CD8-positive, alpha-beta memory T cell (primary cell): ENCODE data around the gene AK8. TPM values are rescaled to one million over a fixed set of nuclear protein-coding genes. Genes with fewer than 3 reads are reported as not detected.

Experiments
- CTCF ChIA-PET: fragments of 350-600 bp; sonication (Branson Sonifier 250); formaldehyde crosslinking; loops from one replicate; lab custom pipeline; 2021; ENCODE audit warnings: antibody characterized with exemption; lab: Charles Lee
- POLR2A ChIA-PET: fragments of 350-600 bp; sonication (Branson Sonifier 250); formaldehyde crosslinking; loops from one replicate; lab custom pipeline; 2021; ENCODE audit warnings: antibody characterized with exemption; lab: Charles Lee
- DNase-seq, 5 donors: peaks; one replicate each; pipeline versions ENCODE4 v3.0.0 to v3.0.0-alpha.2; 2020 to 2022; ENCODE audit warnings: mixed read lengths in 1 of 5
- H3K27ac ChIP-seq: one replicate; pipeline ENCODE4 v1.7.0; 2013; ENCODE audit warnings: low read depth, mild to moderate bottlenecking, low read length, moderate library complexity
- H3K27me3 ChIP-seq: 2 replicates; pipeline ENCODE4 v1.7.0; 2013; ENCODE audit warnings: low read length, mild to moderate bottlenecking; ENCODE audit not compliant: insufficient read depth, poor library complexity, severe bottlenecking
- H3K36me3 ChIP-seq: 2 replicates; pipeline ENCODE4 v1.7.0; 2013; ENCODE audit warnings: mild to moderate bottlenecking, low read length, moderate library complexity; ENCODE audit not compliant: insufficient read depth
- H3K4me1 ChIP-seq: 2 replicates; pipeline ENCODE4 v1.7.0; 2013; ENCODE audit warnings: mild to moderate bottlenecking, low read length, moderate library complexity; ENCODE audit not compliant: insufficient read depth
- H3K4me3 ChIP-seq: 2 replicates; pipeline ENCODE4 v1.7.0; 2013; ENCODE audit warnings: mild to moderate bottlenecking, low read length
- H3K9me3 ChIP-seq: 2 replicates; pipeline ENCODE4 v1.7.0; 2013; ENCODE audit warnings: mild to moderate bottlenecking, low read length
- H3K27ac Mint-ChIP-seq, 8 donors: one replicate each; pipeline ENCODE4 v1.8.0; 2020 to 2021; ENCODE audit warnings: mixed read lengths in 8 of 8, mild to moderate bottlenecking in 6 of 8, inconsistent platforms in 3 of 8, moderate library complexity in 3 of 8
- H3K27me3 Mint-ChIP-seq, 2 donors: one replicate each; pipeline ENCODE4 v1.8.0; 2020 to 2021; ENCODE audit warnings: mixed read lengths in 2 of 2, mild to moderate bottlenecking in 1 of 2, moderate library complexity in 1 of 2
- H3K36me3 Mint-ChIP-seq, 3 donors: one replicate each; pipeline ENCODE4 v1.8.0; 2020 to 2021; ENCODE audit warnings: mixed read lengths in 3 of 3, inconsistent platforms in 1 of 3, mild to moderate bottlenecking in 1 of 3
- H3K4me1 Mint-ChIP-seq, 3 donors: one replicate each; pipeline ENCODE4 v1.8.0; 2020 to 2021; ENCODE audit warnings: mixed read lengths in 3 of 3, inconsistent platforms in 1 of 3, mild to moderate bottlenecking in 1 of 3
- H3K4me3 Mint-ChIP-seq, 7 donors: one replicate each; pipeline ENCODE4 v1.8.0; 2020 to 2021; ENCODE audit warnings: mixed read lengths in 7 of 7, mild to moderate bottlenecking in 6 of 7, moderate library complexity in 4 of 7, inconsistent platforms in 2 of 7
- H3K9me3 Mint-ChIP-seq, 5 donors: one replicate each; pipeline ENCODE4 v1.8.0; 2020 to 2022; ENCODE audit warnings: mixed read lengths in 5 of 5, mild to moderate bottlenecking in 3 of 5, moderate library complexity in 2 of 5, inconsistent platforms in 1 of 5
- polyA plus RNA-seq: library from polyadenylated mRNA; unstranded; fragments of 300-500 nt; fragmentation: Illumina TruSeq; gene quantifications from one replicate; pipeline ENCODE4 v1.2.3, GENCODE V29; 2021
- total RNA-seq, 2 experiments: library from RNA; stranded (reverse); gene quantifications; one replicate each; pipeline ENCODE4 v1.2.3, GENCODE V29; 2021

AK8 gene
- total and polyA plus RNA-seq, 3 experiments from 2014 or later = not detected

DNA sequence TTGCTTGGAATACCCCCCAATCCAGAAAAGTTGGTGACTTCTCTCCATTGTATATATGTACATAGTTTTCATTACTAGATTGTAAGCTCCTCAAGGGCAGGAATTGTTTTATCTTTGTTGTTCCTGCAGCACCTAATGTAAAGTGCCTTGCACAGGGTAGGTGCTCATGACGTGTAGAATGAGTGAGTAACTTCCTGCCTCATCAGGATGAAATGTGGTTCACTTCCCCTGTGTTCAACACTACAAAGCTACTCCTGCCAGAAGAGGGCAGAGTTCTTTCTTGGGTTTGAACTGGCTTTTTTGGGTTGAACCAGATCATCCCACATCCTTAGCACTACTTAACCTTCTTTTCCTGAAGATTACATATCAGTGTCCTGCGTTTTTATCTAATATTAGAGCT lies 183.9 kb downstream of the AK8 start:
- ChIA-PET POLR2A (no interaction called here), CTCF (no interaction called here)
- Histone ChIP-seq H3K36me3 (no peaks in the 10 kb centered on the region), H3K27me3 (no peaks in the 10 kb centered on the region), H3K9me3 (peaks cover 16% of the 10 kb centered on the region), H3K4me1 (no peaks in the 10 kb centered on the region), H3K4me3 (no peak overlapping the region), H3K27ac (no peak overlapping the region)
- H3K4me1 Mint-ChIP-seq = peaks cover 0 to 6% (median 0%) of the 10 kb centered on the region in 3 donors
- H3K9me3 Mint-ChIP-seq = peaks cover 16 to 34% (median 26%) of the 10 kb centered on the region in 5 donors
- H3K27ac Mint-ChIP-seq = peak overlapping the region in 1 of 8 donors; percentile 5
- no peak overlapping the region for H3K4me3 Mint-ChIP-seq
- DNase-seq = peak in 1 of 5 donors; percentile 11
- peaks cover 13 to 35% (median 29%) of the 10 kb centered on the region in 3 donors for H3K36me3 Mint-ChIP-seq
- H3K27me3 Mint-ChIP-seq = peaks cover 5 to 6% of the 10 kb centered on the region in 2 donors

GRCh38 chr9:132690696-132691095 lies 187.4 kb downstream of the AK8 start:
- CTCF ChIA-PET = no interaction called here
- DNase-seq = no peak
- peaks cover 17% of the 10 kb centered on the region for H3K36me3 ChIP-seq
- H3K4me3 Mint-ChIP-seq = no peak overlapping the region
- POLR2A ChIA-PET = no interaction called here
- no peak overlapping the region for H3K27ac ChIP-seq
- H3K27me3 Mint-ChIP-seq = no peaks in the 10 kb centered on the region
- no peaks in the 10 kb centered on the region for H3K27me3 ChIP-seq
- no peaks in the 10 kb centered on the region for H3K4me1 ChIP-seq
- H3K9me3 ChIP-seq = no peaks in the 10 kb centered on the region
- peaks cover 0 to 6% (median 0%) of the 10 kb centered on the region in 3 donors for H3K4me1 Mint-ChIP-seq
- H3K4me3 ChIP-seq = no peak overlapping the region
- H3K36me3 Mint-ChIP-seq = peaks cover 13 to 63% (median 26%) of the 10 kb centered on the region in 3 donors
- peaks cover 0 to 6% (median 0%) of the 10 kb centered on the region in 5 donors for H3K9me3 Mint-ChIP-seq
- no peak overlapping the region for H3K27ac Mint-ChIP-seq

DNA sequence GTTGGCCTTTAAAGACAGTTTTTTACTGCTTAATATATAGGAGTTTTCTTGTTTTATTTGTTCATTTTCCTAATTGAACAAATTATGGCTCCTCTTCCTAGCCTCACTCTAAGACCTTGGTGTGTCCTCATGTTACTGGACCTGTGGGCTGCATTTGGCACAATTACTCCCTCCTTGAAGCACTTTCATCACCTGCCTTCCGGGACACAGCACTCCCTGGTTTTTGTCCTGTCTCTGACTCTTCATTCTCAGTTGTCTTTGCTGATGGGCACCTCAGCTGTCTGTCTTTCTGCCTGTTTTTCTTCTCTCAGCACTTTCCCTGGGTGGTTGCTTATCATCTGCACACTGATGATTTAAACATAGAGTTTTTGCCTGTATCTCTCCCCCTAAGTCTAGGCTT lies 194.2 kb downstream of the AK8 start:
- Mint-ChIP-seq H3K27ac (peak overlapping the region in 2 of 8 donors; percentile 19 to 44), H3K36me3 (peaks cover 0 to 84% (median 35%) of the 10 kb centered on the region in 3 donors), H3K4me3 (no peak overlapping the region), H3K4me1 (peaks cover 9 to 18% (median 14%) of the 10 kb centered on the region in 3 donors), H3K9me3 (no peaks in the 10 kb centered on the region), H3K27me3 (no peaks in the 10 kb centered on the region)
- Histone ChIP-seq H3K27me3 (no peaks in the 10 kb centered on the region), H3K27ac (no peak overlapping the region), H3K36me3 (peaks cover 41% of the 10 kb centered on the region), H3K9me3 (no peaks in the 10 kb centered on the region), H3K4me1 (no peaks in the 10 kb centered on the region), H3K4me3 (no peak overlapping the region)
- CTCF ChIA-PET = no interaction called here
- POLR2A ChIA-PET = no interaction called here
- no peak for DNase-seq

DNA sequence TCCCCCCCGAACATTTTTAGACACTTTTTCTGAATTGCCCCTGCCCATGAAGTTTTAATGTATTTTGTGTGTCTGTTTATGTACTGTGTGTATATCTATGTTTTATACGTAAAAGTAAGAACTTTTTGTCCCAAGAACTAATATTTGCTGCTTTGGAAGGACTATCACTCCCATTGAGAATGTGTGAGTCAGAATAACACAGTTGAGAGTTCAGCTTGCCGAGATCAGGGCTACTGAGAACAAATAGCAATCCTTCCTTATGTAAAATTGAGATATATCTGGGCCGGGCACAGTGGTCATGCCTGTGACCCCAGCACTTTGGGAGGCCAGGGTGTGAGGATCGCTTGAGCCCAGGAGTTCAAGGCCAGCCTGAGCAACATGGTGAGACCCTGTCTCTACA lies 196.5 kb downstream of the AK8 start:
- H3K4me3 ChIP-seq = no peak overlapping the region
- Mint-ChIP-seq H3K4me3 (no peak overlapping the region), H3K36me3 (peaks cover 0 to 77% (median 26%) of the 10 kb centered on the region in 3 donors), H3K4me1 (peaks cover 14 to 29% (median 24%) of the 10 kb centered on the region in 3 donors), H3K27me3 (no peaks in the 10 kb centered on the region), H3K27ac (no peak overlapping the region), H3K9me3 (no peaks in the 10 kb centered on the region)
- H3K9me3 ChIP-seq = no peaks in the 10 kb centered on the region
- ChIA-PET CTCF (no interaction called here), POLR2A (no interaction called here)
- H3K27ac ChIP-seq = no peak overlapping the region
- DNase-seq = no peak
- no peaks in the 10 kb centered on the region for H3K4me1 ChIP-seq
- H3K27me3 ChIP-seq = no peaks in the 10 kb centered on the region
- peaks cover 28% of the 10 kb centered on the region for H3K36me3 ChIP-seq

- no peak overlapping the region for H3K4me3 ChIP-seq
- no peak for DNase-seq
- peaks cover 0 to 64% (median 25%) of the 10 kb centered on the region in 3 donors for H3K36me3 Mint-ChIP-seq
- CTCF ChIA-PET = no interaction called here
- no peaks in the 10 kb centered on the region for H3K9me3 Mint-ChIP-seq
- no peak overlapping the region for H3K27ac Mint-ChIP-seq
- H3K4me1 ChIP-seq = no peaks in the 10 kb centered on the region
- no peak overlapping the region for H3K4me3 Mint-ChIP-seq
- H3K27me3 Mint-ChIP-seq = no peaks in the 10 kb centered on the region
- no peaks in the 10 kb centered on the region for H3K27me3 ChIP-seq
- H3K27ac ChIP-seq = no peak overlapping the region
- POLR2A ChIA-PET = no interaction called here
- peaks cover 20% of the 10 kb centered on the region for H3K36me3 ChIP-seq
- H3K9me3 ChIP-seq = no peaks in the 10 kb centered on the region
- H3K4me1 Mint-ChIP-seq = peaks cover 21 to 39% (median 35%) of the 10 kb centered on the region in 3 donors
These were observed 198.0 kb downstream of the AK8 start for GRCh38 chr9:132679946-132680625.

GRCh38 chr9:132677976-132678375 lies 200.1 kb downstream of the AK8 start:
- Histone ChIP-seq H3K4me1 (peaks cover 6% of the 10 kb centered on the region), H3K4me3 (no peak overlapping the region), H3K9me3 (no peaks in the 10 kb centered on the region), H3K36me3 (peaks cover 6% of the 10 kb centered on the region), H3K27me3 (no peaks in the 10 kb centered on the region), H3K27ac (no peak overlapping the region)
- POLR2A ChIA-PET = no interaction called here
- no peak for DNase-seq
- H3K4me3 Mint-ChIP-seq = no peak overlapping the region
- H3K27me3 Mint-ChIP-seq = no peaks in the 10 kb centered on the region
- H3K4me1 Mint-ChIP-seq = peaks cover 36 to 60% (median 53%) of the 10 kb centered on the region in 3 donors
- peaks cover 0 to 49% (median 17%) of the 10 kb centered on the region in 3 donors for H3K36me3 Mint-ChIP-seq
- CTCF ChIA-PET = no interaction called here
- H3K27ac Mint-ChIP-seq = no peak overlapping the region
- no peaks in the 10 kb centered on the region for H3K9me3 Mint-ChIP-seq

Other genes with a start within 250 kb of the AK8 start
- 10 to 100 TPM; 28.6 to 31.3 TPM for gene DDX31, start 208.3 kb downstream of the AK8 start, total RNA-seq
- gene DDX31, start 208.3 kb downstream of the AK8 start, polyA plus RNA-seq = 7.8 TPM
- gene GTF3C4, start 207.8 kb downstream of the AK8 start, total RNA-seq = 10 to 100 TPM; 21.1 to 23.1 TPM
- gene GTF3C4, start 207.8 kb downstream of the AK8 start, polyA plus RNA-seq = 4.3 TPM
- 1 to 10 TPM; 2.6 to 2.8 TPM for gene SPACA9, start 614 bp upstream of the AK8 start, total RNA-seq
- 1.4 TPM for gene SPACA9, start 614 bp upstream of the AK8 start, polyA plus RNA-seq
- gene TSC1, start 66.3 kb upstream of the AK8 start, total RNA-seq = 10 to 100 TPM; 33.9 to 37.1 TPM
- gene TSC1, start 66.3 kb upstream of the AK8 start, polyA plus RNA-seq = 12.6 TPM
- gene GFI1B, start 100.4 kb upstream of the AK8 start, total RNA-seq = not detected
- gene GFI1B, start 100.4 kb upstream of the AK8 start, polyA plus RNA-seq = not detected
- 10 to 100 TPM; 87.8 to 91.8 TPM for gene GTF3C5, start 152.7 kb upstream of the AK8 start, total RNA-seq
- 38.5 TPM for gene GTF3C5, start 152.7 kb upstream of the AK8 start, polyA plus RNA-seq
- 1 to 10 TPM; 1.1 to 1.2 TPM for gene CEL, start 183.7 kb upstream of the AK8 start, total RNA-seq
- not detected for gene CEL, start 183.7 kb upstream of the AK8 start, polyA plus RNA-seq
- 10 to 100 TPM; 59.1 to 67.8 TPM for gene RALGDS, start 243.0 kb upstream of the AK8 start, total RNA-seq
- gene RALGDS, start 243.0 kb upstream of the AK8 start, polyA plus RNA-seq = 78.0 TPM